ENCODE results near the gene ITGB7. TPM values are rescaled to one million over a fixed set of nuclear protein-coding genes. Genes with fewer than 3 reads are reported as not detected.
A peak's percentile ranks its signal among the peaks of the same experiment; 100 is the strongest.

ITGB7 gene
- total and polyA plus RNA-seq, 9 of the 15 experiments (the other 6 are each of a cell fraction or from before 2014, with no cell fraction given), result 0.06 to 2.0 (median 0.67) TPM

- no peak for TF ChIP-seq ZNF324 (CRISPR knock-in tag; IDR thresholded peaks at IDR 0.05)
- no peak for TF ChIP-seq FOS (IDR thresholded peaks at IDR 0.05; ENCODE audit: extremely low read depth, insufficient read length)
- TF ChIP-seq CSDE1 (IDR thresholded peaks at IDR 0.05), result no peak
- TF ChIP-seq ZNF589 (CRISPR knock-in tag; IDR thresholded peaks at IDR 0.05; ENCODE audit: low read depth), result no peak
- no peak for TF ChIP-seq MEF2A (IDR thresholded peaks at IDR 0.05; ENCODE audit: control insufficient read depth, low read depth, low read length)
- no peak for TF ChIP-seq DNMT1 (IDR thresholded peaks at IDR 0.05)
- no peak for TF ChIP-seq NR2C2 (CRISPR knock-in tag; IDR thresholded peaks at IDR 0.05)
- peak; percentile 68; the same call in 1 of the 2 replicates for TF ChIP-seq NR2C2 (tag; IDR thresholded peaks at IDR 0.05)
- TF ChIP-seq SMARCA4 (IDR thresholded peaks at IDR 0.05), result no peak
- no peak for TF ChIP-seq SFPQ (IDR thresholded peaks at IDR 0.05; ENCODE audit: low read depth, low read length)
- no peak for TF ChIP-seq YBX1 (IDR thresholded peaks at IDR 0.05)
- no peak for TF ChIP-seq ZNF780A (CRISPR knock-in tag; IDR thresholded peaks at IDR 0.05)
- TF ChIP-seq HNRNPLL (IDR thresholded peaks at IDR 0.05; ENCODE audit: low read depth, low read length, poor library complexity, severe bottlenecking), result no peak
- TF ChIP-seq ARID2 (IDR thresholded peaks at IDR 0.05), result no peak
- peak; percentile 44 to 97; a peak in 3 of 4 replicates for TF ChIP-seq HDAC1 (IDR thresholded peaks at IDR 0.05)
- TF ChIP-seq ZNF175 (CRISPR knock-in tag; IDR thresholded peaks at IDR 0.05; ENCODE audit: low read depth), result no peak
- peak; percentile 46 to 77; a peak in 2 of 4 replicates for TF ChIP-seq MAZ (CRISPR knock-in tag; conservative IDR thresholded peaks at IDR 0.05 in 1 of 2, IDR thresholded peaks at IDR 0.05 in 1 of 2)
- peak; percentile 96 for TF ChIP-seq USF2 (CRISPR knock-in tag; IDR thresholded peaks at IDR 0.05)
- TF ChIP-seq SRSF9 (IDR thresholded peaks at IDR 0.05; ENCODE audit: borderline replicate concordance, low read depth, low read length), result no peak
- peak; percentile 98 for TF ChIP-seq SIN3B (IDR thresholded peaks at IDR 0.05; ENCODE audit: low read depth)
- 0 out of 2 replicates have a peak, but pooled peaks have one; percentile 70 for TF ChIP-seq ZBTB2 (IDR thresholded peaks at IDR 0.05)
- no peak for TF ChIP-seq ZNF239 (CRISPR knock-in tag; IDR thresholded peaks at IDR 0.05)
- TF ChIP-seq SRSF3 (IDR thresholded peaks at IDR 0.05; ENCODE audit: insufficient read depth, low read length), result no peak
Measured at GRCh38 chr12:53251477-53252348, 44.7 kb upstream of the ITGB7 start (continued).
